Upper lobe of left lung (tissue), 4 donors: ENCODE data around the gene OIT3.

Source experiments
- CTCF ChIP-seq, 6 experiments: fragments of 450-650 bp in 4 of 6; fragments of 200-600 bp in 2 of 6; sonication (generic) in 2 of 6; IDR thresholded peaks; one replicate each; pipeline ENCODE4 v1.5.1; 2016 to 2019; ENCODE audit warnings: antibody characterized with exemption in 6 of 6
- EP300 ChIP-seq, 4 donors: sonication (generic); formaldehyde crosslinking; IDR thresholded peaks; one replicate each; pipeline ENCODE4 v1.5.1; 2017; ENCODE audit warnings: antibody characterized with exemption in 4 of 4, control low read depth in 2 of 4

- TF ChIP-seq CTCF (IDR thresholded peaks at IDR 0.05) (peak in 2 of 6 experiments; percentile 25 to 35), EP300 (IDR thresholded peaks at IDR 0.05) (no peak)
Observed at GRCh38 chr10:72954596-72955554, 61.3 kb downstream of the OIT3 start, which contains the start of gene PLA2G12B.
